OCI-LY3 (cell line): ENCODE data around the gene GPR37.

Experiments
- EZH2phosphoT487 ChIP-seq: fragments of 200-600 bp; shearing (Covaris generic); IDR thresholded peaks from 2 replicates; pipeline ENCODE4 v1.6.1; 2018; ENCODE audit warnings: antibody characterized with exemption, mixed run types, low read depth
- TF ChIP-seq, protein P1 (sequence below): fragments of 200-600, 300-600 bp; sonication (generic); IDR thresholded peaks from 2 replicates; pipeline ENCODE4 v1.5.1; 2014; ENCODE audit warnings: antibody characterized with exemption, low read length, low read depth

DNA sequence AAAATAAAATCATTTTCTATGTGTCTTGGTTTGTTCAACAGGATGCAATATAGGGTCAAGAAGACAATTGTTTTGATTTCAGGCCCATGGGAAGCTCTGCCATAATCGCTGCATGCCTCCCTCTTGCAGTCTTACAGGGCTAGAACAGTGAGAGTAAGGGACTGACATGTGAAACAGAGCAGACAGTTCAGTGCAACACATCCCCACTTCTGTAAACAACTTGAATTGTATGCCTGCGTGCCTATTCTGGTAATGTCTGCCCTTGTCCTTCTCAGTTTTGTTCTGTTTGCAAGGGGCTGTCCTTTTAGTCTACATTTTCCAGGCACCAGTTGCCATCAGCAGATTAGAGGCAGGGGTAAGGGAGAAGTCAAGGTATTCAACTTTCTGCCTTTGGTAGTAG is 34.8 kb upstream of the GPR37 start:
- TF ChIP-seq, protein P1, sequence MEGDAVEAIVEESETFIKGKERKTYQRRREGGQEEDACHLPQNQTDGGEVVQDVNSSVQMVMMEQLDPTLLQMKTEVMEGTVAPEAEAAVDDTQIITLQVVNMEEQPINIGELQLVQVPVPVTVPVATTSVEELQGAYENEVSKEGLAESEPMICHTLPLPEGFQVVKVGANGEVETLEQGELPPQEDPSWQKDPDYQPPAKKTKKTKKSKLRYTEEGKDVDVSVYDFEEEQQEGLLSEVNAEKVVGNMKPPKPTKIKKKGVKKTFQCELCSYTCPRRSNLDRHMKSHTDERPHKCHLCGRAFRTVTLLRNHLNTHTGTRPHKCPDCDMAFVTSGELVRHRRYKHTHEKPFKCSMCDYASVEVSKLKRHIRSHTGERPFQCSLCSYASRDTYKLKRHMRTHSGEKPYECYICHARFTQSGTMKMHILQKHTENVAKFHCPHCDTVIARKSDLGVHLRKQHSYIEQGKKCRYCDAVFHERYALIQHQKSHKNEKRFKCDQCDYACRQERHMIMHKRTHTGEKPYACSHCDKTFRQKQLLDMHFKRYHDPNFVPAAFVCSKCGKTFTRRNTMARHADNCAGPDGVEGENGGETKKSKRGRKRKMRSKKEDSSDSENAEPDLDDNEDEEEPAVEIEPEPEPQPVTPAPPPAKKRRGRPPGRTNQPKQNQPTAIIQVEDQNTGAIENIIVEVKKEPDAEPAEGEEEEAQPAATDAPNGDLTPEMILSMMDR: no peak
- no peak for TF ChIP-seq EZH2phosphoT487
